ENCODE results near the gene KCNH3.

KCNH3 gene

DNA sequence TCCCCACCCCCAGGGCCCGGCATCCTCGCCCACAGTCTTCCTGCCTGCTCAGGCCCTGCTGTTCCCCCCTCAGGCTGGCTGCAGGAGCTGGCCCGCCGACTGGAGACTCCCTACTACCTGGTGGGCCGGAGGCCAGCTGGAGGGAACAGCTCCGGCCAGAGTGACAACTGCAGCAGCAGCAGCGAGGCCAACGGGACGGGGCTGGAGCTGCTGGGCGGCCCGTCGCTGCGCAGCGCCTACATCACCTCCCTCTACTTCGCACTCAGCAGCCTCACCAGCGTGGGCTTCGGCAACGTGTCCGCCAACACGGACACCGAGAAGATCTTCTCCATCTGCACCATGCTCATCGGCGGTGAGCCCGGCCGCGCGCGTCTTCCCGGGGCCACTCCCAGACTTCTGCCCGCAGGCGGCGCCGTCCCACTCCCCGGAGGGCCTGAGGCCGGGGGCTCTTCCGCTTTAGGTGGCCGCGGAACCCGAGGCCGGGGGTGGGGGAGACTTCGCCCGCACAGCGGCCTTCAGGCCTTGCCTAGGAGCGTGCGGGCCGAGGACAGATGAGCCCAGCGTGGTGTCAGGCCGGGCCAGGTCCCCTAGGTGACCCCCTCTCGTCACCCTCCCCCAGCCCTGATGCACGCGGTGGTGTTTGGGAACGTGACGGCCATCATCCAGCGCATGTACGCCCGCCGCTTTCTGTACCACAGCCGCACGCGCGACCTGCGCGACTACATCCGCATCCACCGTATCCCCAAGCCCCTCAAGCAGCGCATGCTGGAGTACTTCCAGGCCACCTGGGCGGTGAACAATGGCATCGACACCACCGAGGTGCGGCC lies 10.2 kb downstream of the KCNH3 start:
- Histone ChIP-seq H3K36me3 (ENCODE audit: control insufficient read depth, insufficient read depth, low read length, severe bottlenecking) (no peaks in the 10 kb centered on the region), H3K4me1 (ENCODE audit: control insufficient read depth, insufficient read depth, low read length) (peaks cover 12% of the 10 kb centered on the region), H3K27me3 (replicated peaks; ENCODE audit: control insufficient read depth, insufficient read depth, low read length) (peaks cover 67% of the 10 kb centered on the region), H3K4me3 (ENCODE audit: low read length) (peak overlapping the region; percentile 57), H3K9me3 (ENCODE audit: control insufficient read depth, low read length) (no peaks in the 10 kb centered on the region), H3K9ac (ENCODE audit: low read length) (no peak overlapping the region)
- peak; percentile 36 for DNase-seq (ENCODE audit: low read depth)

- Histone ChIP-seq H3K9me3 (ENCODE audit: control insufficient read depth, low read length) (no peaks in the 10 kb centered on the region), H3K9ac (ENCODE audit: low read length) (no peak overlapping the region), H3K4me3 (ENCODE audit: low read length) (no peak overlapping the region), H3K36me3 (ENCODE audit: control insufficient read depth, insufficient read depth, low read length, severe bottlenecking) (no peaks in the 10 kb centered on the region), H3K4me1 (ENCODE audit: control insufficient read depth, insufficient read depth, low read length) (peaks cover 12% of the 10 kb centered on the region), H3K27me3 (replicated peaks; ENCODE audit: control insufficient read depth, insufficient read depth, low read length) (peaks cover 59% of the 10 kb centered on the region)
- DNase-seq (ENCODE audit: low read depth) = no peak
Measured at GRCh38 chr12:49549735-49550692, 11.2 kb downstream of the KCNH3 start.

- H3K27me3 ChIP-seq (replicated peaks; ENCODE audit: control insufficient read depth, insufficient read depth, low read length) = peaks cover 52% of the 10 kb centered on the region
- no peak overlapping the region for H3K4me3 ChIP-seq (ENCODE audit: low read length)
- H3K4me1 ChIP-seq (ENCODE audit: control insufficient read depth, insufficient read depth, low read length) = peaks cover 12% of the 10 kb centered on the region
- H3K9ac ChIP-seq (ENCODE audit: low read length) = no peak overlapping the region
- DNase-seq (ENCODE audit: low read depth) = no peak
- H3K9me3 ChIP-seq (ENCODE audit: control insufficient read depth, low read length) = no peaks in the 10 kb centered on the region
- no peaks in the 10 kb centered on the region for H3K36me3 ChIP-seq (ENCODE audit: control insufficient read depth, insufficient read depth, low read length, severe bottlenecking)
Measured at GRCh38 chr12:49550693-49551252, 11.9 kb downstream of the KCNH3 start.

- no peak overlapping the region for H3K4me3 ChIP-seq (ENCODE audit: low read length)
- H3K9ac ChIP-seq (ENCODE audit: low read length) = no peak overlapping the region
- H3K4me1 ChIP-seq (ENCODE audit: control insufficient read depth, insufficient read depth, low read length) = peaks cover 12% of the 10 kb centered on the region
- DNase-seq (ENCODE audit: low read depth) = peak; percentile 13
- H3K36me3 ChIP-seq (ENCODE audit: control insufficient read depth, insufficient read depth, low read length, severe bottlenecking) = peaks cover 8% of the 10 kb centered on the region
- H3K27me3 ChIP-seq (replicated peaks; ENCODE audit: control insufficient read depth, insufficient read depth, low read length) = peaks cover 41% of the 10 kb centered on the region
- H3K9me3 ChIP-seq (ENCODE audit: control insufficient read depth, low read length) = no peaks in the 10 kb centered on the region
Measured at GRCh38 chr12:49552014-49552413, 13.2 kb downstream of the KCNH3 start.

DNA sequence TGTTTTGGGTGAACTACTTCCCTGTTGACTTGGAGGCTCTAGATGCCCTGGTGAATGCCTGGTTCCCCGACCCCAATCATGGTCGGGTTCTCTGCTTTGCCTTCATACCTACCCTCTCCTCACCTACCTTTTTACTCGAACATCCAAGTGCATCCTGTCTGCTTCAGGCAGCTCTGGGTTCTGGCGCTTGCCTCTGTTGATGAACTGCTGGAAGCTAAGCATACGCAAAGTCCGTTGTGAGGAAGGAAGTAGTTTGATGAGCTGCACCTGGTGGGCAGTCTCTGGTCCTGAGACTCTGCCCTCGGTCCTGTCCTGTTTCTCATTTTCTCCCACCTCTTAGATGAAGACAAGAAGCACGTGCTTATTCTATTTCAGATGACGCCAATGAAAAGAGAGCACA lies 13.6 kb downstream of the KCNH3 start:
- no peak for DNase-seq (ENCODE audit: low read depth)
- Histone ChIP-seq H3K36me3 (ENCODE audit: control insufficient read depth, insufficient read depth, low read length, severe bottlenecking) (peaks cover 8% of the 10 kb centered on the region), H3K4me1 (ENCODE audit: control insufficient read depth, insufficient read depth, low read length) (peaks cover 12% of the 10 kb centered on the region), H3K9ac (ENCODE audit: low read length) (no peak overlapping the region), H3K9me3 (ENCODE audit: control insufficient read depth, low read length) (no peaks in the 10 kb centered on the region), H3K27me3 (replicated peaks; ENCODE audit: control insufficient read depth, insufficient read depth, low read length) (peaks cover 37% of the 10 kb centered on the region), H3K4me3 (ENCODE audit: low read length) (no peak overlapping the region)

DNA sequence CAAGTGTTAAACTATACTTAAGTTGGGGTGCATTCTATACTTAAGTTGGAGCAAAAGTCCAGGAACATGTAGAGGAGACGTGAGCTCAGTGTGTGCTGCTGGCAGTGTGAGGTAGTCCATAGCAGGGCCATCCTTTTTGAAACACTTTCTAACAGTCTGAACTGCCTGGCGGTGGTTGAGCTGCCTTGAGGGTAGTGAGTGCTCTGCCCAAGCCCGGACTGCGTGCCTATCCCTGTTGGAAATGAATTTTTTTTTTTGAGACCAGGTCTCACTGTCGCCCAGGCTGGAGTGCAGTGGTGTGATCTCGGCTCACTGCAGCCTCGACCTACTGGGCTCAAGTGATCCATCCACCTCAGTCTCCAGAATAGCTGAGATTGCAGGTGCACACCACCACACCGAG lies 14.1 kb downstream of the KCNH3 start:
- no peak for DNase-seq (ENCODE audit: low read depth)
- Histone ChIP-seq H3K4me1 (ENCODE audit: control insufficient read depth, insufficient read depth, low read length) (peaks cover 12% of the 10 kb centered on the region), H3K9ac (ENCODE audit: low read length) (no peak overlapping the region), H3K4me3 (ENCODE audit: low read length) (no peak overlapping the region), H3K27me3 (replicated peaks; ENCODE audit: control insufficient read depth, insufficient read depth, low read length) (peaks cover 32% of the 10 kb centered on the region), H3K9me3 (ENCODE audit: control insufficient read depth, low read length) (no peaks in the 10 kb centered on the region), H3K36me3 (ENCODE audit: control insufficient read depth, insufficient read depth, low read length, severe bottlenecking) (peaks cover 13% of the 10 kb centered on the region)

DNA sequence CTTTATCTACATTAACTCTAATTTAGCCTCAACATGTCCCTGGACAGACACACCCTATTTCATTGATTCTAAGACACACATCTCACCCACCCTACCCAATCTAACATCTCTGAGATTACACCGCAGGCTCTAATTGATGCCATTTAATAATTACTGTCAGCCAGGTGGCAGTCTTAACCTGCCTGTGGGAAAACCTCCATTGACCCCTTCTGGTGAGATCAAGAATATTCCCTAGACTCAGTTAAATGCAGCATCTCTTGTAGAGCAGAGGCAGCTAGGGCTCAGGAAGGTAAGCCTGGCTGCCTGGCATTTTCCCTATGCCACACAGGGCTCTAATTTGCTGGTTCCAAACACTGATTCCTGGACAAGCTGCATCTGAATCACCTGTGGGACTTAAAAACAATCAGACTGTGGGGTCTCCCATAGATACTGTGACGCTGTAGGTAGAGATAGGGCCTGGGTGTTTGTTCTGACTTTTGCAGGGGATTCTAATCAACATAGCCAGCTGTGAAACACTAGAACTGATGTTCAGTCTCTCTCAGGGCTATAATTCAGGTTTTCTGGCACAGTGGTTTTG lies 14.8 kb downstream of the KCNH3 start:
- Histone ChIP-seq H3K9ac (ENCODE audit: low read length) (no peak overlapping the region), H3K36me3 (ENCODE audit: control insufficient read depth, insufficient read depth, low read length, severe bottlenecking) (peaks cover 19% of the 10 kb centered on the region), H3K4me3 (ENCODE audit: low read length) (no peak overlapping the region), H3K4me1 (ENCODE audit: control insufficient read depth, insufficient read depth, low read length) (peaks cover 11% of the 10 kb centered on the region), H3K27me3 (replicated peaks; ENCODE audit: control insufficient read depth, insufficient read depth, low read length) (peaks cover 25% of the 10 kb centered on the region), H3K9me3 (ENCODE audit: control insufficient read depth, low read length) (no peaks in the 10 kb centered on the region)
- no peak for DNase-seq (ENCODE audit: low read depth)

GRCh38 chr12:49554266-49554665 lies 15.4 kb downstream of the KCNH3 start:
- peaks cover 19% of the 10 kb centered on the region for H3K27me3 ChIP-seq (replicated peaks; ENCODE audit: control insufficient read depth, insufficient read depth, low read length)
- H3K9ac ChIP-seq (ENCODE audit: low read length) = no peak overlapping the region
- H3K9me3 ChIP-seq (ENCODE audit: control insufficient read depth, low read length) = no peaks in the 10 kb centered on the region
- H3K4me3 ChIP-seq (ENCODE audit: low read length) = no peak overlapping the region
- peaks cover 6% of the 10 kb centered on the region for H3K4me1 ChIP-seq (ENCODE audit: control insufficient read depth, insufficient read depth, low read length)
- DNase-seq (ENCODE audit: low read depth) = no peak
- peaks cover 26% of the 10 kb centered on the region for H3K36me3 ChIP-seq (ENCODE audit: control insufficient read depth, insufficient read depth, low read length, severe bottlenecking)

- H3K9ac ChIP-seq (ENCODE audit: low read length) = no peak overlapping the region
- H3K4me3 ChIP-seq (ENCODE audit: low read length) = no peak overlapping the region
- peaks cover 42% of the 10 kb centered on the region for H3K36me3 ChIP-seq (ENCODE audit: control insufficient read depth, insufficient read depth, low read length, severe bottlenecking)
- DNase-seq (ENCODE audit: low read depth) = no peak
- peaks cover 6% of the 10 kb centered on the region for H3K4me1 ChIP-seq (ENCODE audit: control insufficient read depth, insufficient read depth, low read length)
- peaks cover 3% of the 10 kb centered on the region for H3K27me3 ChIP-seq (replicated peaks; ENCODE audit: control insufficient read depth, insufficient read depth, low read length)
- no peaks in the 10 kb centered on the region for H3K9me3 ChIP-seq (ENCODE audit: control insufficient read depth, low read length)
Measured at GRCh38 chr12:49555631-49556390, 17.0 kb downstream of the KCNH3 start.

DNA sequence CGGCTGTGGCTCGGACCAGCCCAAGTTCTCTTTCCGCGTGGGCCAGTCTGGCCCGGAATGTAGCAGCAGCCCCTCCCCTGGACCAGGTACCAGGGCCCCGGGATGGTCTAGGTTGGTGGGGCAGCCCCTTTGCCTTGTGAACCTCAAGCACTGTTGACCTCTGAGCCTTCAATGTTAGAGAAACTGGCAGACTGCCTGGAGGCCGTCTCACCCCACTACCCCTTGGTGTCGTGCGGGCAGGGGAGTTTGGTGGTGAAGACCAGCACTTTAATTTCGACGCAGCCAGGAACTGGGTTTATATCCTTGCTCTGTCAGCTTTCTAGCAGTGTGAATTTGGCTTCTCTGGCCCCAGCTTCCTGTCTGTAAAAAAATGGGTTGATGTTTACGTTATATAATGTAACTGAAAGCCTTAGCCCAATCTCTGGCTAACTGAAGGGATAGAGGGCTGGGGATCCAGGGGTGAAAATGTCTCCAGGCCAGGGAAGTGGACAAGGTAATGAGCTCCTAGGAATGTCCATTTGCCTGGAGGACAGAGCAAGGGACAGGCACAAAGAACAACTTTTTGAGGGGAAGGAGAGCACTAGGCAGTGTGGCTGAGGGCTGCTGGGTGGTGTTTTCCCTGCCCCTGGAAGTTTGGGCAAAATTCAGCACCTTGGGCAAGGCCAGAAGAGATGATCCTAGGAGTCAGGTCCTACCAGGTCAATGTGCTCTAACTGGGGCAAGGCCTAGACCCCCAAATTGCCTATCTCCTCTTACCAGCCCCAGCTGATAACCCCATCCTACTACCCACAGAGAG lies 17.8 kb downstream of the KCNH3 start:
- no peaks in the 10 kb centered on the region for H3K27me3 ChIP-seq (replicated peaks; ENCODE audit: control insufficient read depth, insufficient read depth, low read length)
- no peak overlapping the region for H3K9ac ChIP-seq (ENCODE audit: low read length)
- H3K9me3 ChIP-seq (ENCODE audit: control insufficient read depth, low read length) = no peaks in the 10 kb centered on the region
- H3K4me1 ChIP-seq (ENCODE audit: control insufficient read depth, insufficient read depth, low read length) = peaks cover 5% of the 10 kb centered on the region
- H3K36me3 ChIP-seq (ENCODE audit: control insufficient read depth, insufficient read depth, low read length, severe bottlenecking) = peaks cover 49% of the 10 kb centered on the region
- no peak for DNase-seq (ENCODE audit: low read depth)
- H3K4me3 ChIP-seq (ENCODE audit: low read length) = no peak overlapping the region
